Inflammatory macrophage (primary cell): ENCODE data around the gene STIM1.
"Not testable (repeated sequence)": the region's sequence is repeated elsewhere in the genome, so short reads cannot be mapped to it uniquely, and the experiment has no call there.

Source experiments
- DNase-seq, 2 donors: peaks; one replicate each; pipeline ENCODE4 v3.0.0-alpha.2; 2020 to 2022

Gene STIM1

DNA sequence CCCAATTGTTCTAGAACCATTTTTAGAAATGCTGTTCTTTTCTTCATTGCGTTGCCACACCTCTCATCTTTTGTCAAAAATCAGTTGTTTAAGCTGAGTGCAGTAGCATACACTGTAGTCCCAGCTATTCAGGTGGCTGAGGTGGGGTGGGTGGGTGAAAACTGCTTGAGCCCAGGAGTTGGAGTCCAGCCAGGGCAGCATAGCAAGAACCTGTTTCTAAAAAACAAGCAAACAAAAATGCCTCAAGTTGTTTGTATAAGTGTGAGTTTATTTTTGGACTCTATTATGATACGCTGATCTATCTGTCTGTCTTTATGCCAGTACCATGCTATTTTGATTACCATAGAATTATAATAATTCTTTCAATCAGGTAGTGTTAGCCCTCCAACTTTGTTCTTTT is 176.6 kb downstream of the STIM1 start:
- DNase-seq, result no peak

DNA sequence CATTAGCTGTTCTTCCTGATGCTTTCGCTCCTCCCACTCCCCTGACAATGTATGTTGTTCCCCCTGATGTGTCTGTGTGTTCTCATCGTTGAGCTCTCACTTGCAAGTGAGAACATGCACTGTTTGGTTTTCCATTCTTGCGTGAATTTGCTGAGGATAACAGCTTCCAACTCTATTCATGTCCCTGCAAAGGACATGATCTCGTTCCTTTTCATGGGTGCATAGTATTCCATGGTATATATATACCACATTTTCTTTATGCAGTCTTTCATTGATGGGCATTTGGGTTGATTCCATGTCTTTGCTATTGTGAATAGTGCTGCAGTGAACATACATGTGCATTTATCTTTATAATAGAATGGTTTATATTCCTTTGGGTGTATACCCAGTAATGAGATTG is 180.5 kb downstream of the STIM1 start:
- DNase-seq, result no peak

DNA sequence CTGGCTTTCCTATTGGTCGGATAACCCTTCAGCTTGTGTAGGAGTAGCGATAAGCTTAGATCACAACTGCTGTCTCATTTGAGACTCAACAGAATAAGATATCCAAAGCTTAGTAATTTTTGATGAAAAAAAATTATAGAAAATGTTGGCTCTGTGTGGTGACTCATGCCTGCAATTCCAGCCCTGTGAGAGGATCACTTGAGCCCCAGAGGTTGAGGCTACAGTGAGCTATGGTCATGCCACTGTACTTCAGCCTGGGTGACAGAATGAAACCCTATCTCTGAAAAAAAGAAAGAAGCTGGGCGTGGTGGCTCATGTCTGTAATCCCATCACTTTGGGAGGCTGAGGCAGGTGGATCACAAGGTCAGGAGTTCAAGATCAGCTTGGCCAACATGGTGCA is 183.5 kb downstream of the STIM1 start:
- DNase-seq, result no peak

DNA sequence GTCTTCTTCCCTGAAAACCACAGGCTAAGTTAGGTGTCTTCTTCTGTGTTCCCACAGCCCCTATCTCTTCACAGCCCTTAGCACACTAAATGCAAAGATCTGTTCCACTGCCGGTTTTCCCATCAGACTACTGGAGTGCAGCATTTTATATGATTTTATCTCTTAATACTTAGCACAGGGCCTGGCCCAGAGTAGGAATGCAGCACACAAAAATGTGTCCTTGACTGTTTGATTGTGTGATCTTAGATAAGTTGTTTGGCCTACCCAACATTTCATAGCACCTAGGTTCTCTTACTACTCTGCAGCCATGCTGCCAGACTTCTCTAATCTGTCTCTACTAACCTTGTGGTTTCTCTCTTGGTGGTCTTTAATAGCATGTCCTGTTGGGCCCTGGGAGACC is 185.0 kb downstream of the STIM1 start:
- DNase-seq, result no peak

DNA sequence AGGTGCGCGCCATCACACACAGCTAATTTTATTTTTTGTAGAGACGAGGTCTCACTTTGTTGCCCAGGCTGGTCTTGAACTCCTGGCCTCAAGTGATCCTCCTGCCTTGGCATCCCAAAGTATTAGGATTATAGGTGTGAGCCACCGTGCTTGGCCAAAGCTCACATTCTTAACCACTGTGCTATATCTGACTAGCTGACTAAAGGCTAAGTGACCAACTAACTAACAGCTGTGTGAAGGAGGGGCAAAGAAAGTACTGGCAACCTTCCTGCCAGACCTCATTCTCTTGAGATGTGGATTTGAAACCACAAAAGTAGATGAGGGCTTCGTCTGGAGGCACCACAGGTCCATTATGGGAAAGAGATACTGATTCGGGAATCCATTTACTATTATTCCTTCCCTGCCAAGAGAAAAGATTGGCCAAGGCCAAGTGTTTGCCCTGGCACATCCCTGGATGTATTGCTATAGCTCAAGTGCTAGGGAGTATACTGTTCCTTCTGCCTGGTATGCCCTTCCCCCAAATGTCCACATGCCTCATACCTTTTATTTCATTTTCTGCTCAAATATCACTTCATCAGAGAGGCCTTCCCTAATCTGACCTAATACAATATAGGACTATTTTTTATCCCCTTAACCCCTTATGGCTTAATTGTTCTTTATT is 186.4 kb downstream of the STIM1 start:
- no peak for DNase-seq

DNA sequence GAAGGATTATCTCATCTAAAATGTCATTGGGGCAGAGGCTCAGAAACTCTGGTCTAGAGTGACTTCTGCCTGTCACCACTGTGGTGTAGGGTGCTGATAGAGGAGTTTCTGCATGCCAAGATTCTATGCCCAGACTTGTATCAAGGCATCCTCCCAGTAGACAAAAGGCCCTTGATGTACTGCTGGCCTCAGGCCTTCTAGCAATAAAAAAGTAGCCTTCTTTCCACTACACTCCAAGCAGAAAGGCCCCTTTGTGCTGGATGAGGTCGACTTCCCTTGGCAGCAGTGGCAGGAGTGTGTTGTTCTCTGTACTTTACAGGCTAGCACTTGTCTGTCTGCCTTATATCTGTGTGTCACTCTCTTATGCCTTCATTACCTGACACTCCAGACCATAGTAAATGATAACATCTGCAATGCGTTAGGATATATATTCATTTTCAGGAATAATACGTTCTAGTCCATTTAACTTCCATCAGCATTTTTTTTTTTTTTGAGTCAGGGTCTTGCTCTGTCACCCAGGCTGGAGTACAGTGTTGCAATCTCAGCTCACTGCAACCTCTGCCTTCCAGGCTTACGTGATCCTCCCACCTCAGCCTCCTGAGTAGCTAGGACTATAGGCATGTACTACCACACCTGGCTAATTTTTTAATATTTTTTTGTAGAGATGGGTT is 189.6 kb downstream of the STIM1 start:
- DNase-seq, result no peak

DNA sequence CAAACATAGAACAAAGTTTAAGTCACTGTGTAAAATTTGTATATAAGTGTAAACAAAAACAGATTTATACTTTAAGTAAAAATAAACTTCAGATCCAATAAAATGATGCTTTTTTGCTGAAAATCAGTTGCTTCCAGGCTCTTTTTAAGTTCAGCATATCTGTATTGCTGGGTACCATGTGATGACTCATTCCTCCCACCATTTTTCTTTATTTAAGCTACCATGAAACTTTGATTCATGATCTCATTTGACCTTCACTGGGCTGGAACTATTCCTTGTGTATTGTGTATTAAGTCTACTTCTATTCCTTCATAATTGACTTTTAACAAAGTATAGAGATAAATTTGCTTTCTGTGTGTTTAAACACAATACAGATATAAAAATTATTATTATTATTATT is 192.9 kb downstream of the STIM1 start:
- DNase-seq, result peak; percentile 21 to 26

DNA sequence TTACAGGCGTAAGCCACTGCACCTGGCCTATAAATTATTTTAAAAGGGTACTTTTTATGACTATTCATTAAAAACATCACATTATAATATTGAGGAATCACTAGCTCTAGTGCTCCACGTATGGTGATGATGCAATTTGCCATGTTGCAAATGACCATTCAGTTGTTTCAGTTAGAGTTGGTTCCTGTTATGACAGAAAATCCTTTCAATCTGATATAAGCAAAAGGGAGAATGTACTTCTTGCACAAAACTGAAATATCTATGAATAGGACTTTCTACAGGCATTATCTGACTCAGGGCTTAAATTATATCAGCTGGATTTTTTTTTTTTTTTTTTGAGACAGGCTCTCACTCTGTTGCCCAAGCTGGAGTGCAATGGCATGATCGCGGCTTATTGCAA is 193.5 kb downstream of the STIM1 start:
- peak; percentile 85 to 96 for DNase-seq

DNA sequence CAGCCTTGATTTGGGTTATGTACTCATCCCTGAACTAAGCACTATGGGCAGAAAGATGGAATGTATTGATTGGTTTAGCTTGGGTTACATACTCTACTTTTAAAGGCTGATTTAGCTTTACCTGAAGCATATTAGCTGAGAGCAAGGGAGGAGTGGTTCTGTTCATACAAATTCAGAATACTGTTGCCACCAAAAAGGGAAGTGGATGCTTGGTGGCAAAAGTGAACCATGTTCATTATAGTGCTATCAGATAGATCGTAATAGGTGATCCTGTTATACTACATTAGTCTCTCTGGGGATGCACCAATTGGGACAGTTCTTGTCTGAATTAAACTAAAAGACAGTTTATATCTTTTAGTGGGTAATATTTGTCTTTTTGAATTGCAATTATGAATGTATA is 194.7 kb downstream of the STIM1 start:
- no peak for DNase-seq

DNA sequence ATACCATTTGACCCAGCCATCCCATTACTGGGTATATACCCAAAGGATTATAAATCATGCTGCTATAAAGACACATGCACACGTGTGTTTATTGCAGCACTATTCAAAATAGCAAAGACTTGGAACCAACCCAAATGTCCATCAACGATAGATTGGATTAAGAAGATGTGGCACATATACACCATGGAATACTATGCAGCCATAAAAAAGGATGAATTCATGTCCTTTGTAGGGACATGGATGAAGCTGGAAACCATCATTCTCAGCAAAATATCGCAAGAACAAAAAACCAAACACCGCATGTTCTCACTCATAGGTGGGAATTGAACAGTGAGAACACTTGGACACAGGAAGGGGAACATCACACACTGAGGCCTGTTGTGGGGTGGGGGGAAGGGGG is 197.7 kb downstream of the STIM1 start:
- not testable (repeated sequence) for DNase-seq

DNA sequence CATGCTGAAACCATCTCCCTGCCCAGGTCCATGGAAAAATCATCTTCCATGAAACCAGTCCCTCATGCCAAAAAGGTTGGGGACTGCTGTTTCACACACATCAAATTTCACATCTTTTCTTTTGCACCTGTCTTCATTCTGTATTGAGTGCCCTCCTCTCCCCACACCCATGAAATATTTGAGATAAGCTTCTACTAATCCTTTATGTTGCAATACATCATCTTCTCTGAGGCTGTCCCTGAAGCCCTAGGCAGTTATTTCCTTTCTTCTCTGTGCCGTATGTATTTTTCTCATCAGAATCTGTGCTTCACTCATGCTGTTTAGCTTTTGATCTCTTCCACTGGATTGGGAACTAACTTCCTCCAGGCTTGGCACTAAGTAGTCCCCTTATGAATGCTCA is 199.2 kb downstream of the STIM1 start:
- DNase-seq, result no peak

DNA sequence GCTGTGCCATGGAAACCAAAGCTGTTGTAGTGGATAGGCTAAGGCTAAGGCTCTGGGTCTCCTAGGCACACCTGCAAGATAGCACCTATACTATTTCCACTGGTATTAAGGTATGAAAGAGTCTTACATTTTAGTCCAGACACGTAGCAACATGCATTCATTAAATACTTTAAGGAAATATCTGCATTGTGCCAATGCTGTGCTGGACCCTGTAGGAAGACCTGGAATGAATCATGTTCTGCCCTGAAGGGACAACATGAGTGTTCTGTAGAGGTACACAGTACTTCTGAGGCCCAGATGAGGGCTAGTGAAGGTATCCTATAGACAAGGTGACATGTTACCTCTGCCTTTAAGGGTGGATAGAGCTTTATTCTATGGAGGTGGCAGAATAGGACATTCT is 204.0 kb downstream of the STIM1 start:
- no peak for DNase-seq

DNA sequence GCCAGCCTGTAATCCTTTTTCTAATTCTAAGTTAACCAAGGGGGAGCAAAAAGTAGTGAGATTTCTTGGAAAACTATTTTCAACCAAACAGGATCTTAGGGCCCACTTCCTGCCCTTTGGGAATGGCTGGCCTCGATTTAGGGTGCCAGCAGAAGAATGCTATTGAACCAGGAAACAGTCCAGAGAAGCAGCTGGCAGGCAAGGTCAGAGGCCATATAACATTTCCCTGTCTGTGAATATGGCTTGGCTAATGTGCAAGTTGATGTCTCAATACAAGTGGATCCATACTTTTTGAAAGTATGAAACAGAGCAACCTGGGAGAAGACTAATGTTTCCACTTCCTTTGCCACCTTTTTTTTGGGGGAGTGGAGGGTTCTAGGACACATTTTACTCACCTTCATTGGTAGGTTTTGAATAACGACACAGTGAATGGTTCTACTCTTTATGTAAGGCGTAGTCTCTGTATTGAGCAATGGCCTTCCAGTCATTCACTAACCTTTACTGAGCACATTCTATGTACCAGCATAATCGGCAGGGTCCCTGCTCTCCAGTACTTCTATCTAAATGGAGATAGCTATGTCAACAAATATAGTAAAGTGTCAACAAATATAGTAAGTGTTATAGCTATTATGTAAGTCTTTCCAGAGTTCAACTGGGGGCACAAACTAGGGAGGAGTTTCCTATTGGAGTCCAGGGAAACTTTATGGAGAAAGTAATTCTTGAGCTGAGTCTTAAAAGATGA is 204.9 kb downstream of the STIM1 start:
- no peak for DNase-seq

DNA sequence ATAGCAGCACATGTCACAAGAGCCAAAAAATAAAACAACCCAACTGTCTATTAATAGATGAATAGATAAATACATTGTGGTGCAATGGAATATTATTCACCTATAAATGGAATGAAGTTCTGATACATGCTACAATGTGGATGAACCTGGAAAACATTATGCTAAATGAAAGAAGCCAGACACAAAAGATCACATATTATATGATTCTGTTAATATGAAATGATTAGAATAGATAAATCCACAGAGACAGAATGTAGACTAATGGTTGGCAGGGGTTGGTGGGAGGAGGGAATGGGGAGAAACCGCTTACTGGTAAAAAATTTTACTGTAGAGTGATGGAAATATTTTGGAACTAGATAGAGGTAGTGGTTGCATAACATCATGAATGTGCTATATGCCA is 206.2 kb downstream of the STIM1 start:
- DNase-seq, result no peak

DNA sequence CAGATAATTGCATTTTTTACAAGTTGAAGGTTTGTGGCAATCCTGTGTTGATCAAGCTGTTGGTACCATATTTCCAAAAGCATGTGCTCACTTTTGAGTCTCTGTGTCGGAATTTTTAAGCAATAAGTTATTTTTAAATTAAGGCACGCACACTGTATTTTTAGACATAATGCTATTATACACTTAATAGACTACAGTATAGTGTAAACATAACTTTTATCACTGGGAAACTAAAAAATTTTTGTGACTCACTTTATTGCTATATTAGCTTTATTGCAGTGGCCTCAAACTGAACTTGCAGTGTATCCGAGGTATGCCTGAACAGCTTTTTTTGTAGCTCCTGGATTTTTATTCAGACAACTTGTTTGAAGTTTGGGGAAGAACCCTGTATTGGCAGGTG is 207.9 kb downstream of the STIM1 start:
- DNase-seq, result no peak

DNA sequence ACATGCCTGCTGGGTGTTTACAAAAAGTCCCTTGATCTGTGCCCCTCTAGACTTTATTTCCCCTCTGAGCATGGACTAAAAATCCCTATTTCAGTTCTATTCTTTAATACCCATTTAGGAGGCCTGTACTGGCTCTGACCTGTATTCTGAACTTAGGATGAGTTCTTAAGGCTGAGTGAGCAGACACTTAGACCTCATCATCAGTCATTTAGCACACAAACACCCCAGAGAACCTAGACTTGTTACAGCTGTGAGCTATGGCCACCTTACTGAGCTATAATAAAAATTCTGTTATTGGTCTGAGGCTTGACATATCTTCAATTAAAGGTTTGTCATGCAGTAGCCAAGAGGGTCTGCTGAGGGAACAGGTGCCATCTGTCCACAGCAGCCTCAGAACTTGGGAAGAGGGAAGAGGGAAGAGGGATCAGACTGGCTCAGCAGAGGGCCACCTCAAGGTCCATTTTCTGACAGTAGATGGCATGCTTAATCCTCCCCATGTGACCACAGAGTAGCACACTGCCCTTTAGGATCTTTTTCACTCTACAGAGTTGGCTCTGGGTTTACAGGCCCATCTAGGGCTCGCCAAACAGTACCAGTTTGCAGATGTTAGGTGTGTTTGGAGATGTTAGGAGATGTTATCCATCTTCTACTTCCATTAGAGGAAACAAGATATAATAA is 209.0 kb downstream of the STIM1 start:
- DNase-seq, result no peak

DNA sequence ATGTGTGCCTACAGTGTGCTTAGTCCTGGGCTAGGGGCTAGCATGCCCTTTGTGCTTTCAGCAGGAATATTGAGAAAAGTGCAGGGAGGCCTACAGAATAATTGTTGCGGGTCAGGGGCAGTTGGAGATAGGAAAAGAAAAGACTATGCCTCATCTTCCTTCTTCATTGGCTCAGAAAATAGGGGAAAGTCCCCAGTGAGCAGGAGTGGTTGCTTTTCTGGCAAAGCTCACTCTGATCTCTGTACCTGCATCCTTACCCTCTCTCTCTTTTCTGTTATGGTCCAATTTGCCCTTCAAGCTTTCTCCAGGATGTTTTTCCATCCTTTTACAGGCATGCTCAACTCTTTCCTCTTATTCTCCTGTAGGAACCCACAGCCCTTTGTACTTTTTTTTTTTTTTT is 209.6 kb downstream of the STIM1 start:
- DNase-seq, result no peak

DNA sequence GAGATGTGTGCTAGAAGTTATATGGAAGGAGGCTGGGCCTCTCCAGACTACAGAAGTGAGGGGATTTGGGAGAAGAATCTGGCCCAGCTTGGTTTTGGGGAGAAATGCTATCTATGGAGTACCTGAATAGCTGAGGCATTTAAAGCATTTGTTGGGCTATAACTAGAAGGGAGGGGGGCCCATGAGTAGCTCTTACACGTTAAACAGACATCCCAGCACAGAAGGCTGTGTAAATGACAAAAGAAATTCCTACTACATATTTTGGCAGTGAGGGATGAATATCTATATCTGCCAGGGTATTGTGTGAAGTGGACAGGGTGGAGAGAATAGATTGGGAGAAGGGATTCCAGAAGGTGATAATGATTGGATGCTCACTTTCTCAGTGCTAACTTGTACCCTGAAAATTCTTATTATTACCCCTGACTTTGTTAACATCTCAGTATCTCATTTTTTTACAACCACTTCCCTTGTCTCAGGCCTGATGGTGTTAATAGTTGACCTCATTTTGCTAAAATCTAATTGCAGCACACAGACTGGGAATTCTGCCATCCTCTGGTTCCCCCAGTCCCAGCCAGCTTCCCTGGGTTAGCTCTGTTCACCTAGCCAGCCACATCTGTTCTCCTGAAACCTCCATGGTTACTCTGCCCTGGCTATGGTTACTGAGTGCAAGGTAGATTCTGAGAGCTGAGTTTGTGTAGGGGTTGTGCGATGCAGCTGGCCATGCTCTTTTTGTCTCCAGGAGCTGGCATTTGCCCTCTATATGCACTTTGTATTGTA is 210.3 kb downstream of the STIM1 start:
- DNase-seq, result no peak

DNA sequence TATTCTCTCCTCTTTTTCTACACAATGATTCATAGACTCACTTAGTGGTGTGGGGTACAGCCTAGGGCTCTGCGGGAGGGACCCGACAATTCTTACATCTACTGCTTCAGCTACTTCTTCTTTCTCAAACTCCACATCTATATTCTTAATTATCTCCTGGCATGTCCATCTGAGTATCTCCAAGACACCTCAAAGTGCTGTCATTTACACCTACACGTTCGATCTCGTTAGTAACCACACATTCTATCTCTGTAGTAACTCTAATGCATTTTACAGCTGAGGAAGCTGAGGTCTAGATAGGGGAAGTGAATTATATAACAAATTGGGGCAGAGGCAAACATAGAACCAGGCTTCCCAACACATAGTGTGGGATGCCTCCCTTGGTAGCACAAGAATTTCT is 211.4 kb downstream of the STIM1 start:
- DNase-seq, result peak; percentile 69 to 83

DNA sequence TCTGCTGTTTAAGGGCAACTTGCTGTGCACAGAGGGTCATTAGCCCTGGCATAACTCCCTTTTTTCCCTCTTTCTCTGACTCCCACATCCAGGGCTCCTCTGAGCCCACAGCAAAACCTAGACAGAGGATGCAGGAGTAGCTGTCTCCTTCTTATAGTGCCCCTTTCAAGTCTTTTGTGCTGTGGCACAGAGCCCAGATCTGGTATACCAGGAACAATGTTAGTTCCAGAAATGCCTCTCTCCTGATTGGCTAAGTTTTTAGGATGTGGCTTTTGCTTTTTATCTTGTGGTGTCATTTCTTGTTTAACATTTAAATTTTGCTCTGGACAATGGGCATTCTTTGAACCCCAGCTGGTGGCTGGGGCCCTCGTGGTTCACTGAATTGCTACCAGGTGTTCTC is 213.5 kb downstream of the STIM1 start:
- peak; percentile 41 to 50 for DNase-seq

DNA sequence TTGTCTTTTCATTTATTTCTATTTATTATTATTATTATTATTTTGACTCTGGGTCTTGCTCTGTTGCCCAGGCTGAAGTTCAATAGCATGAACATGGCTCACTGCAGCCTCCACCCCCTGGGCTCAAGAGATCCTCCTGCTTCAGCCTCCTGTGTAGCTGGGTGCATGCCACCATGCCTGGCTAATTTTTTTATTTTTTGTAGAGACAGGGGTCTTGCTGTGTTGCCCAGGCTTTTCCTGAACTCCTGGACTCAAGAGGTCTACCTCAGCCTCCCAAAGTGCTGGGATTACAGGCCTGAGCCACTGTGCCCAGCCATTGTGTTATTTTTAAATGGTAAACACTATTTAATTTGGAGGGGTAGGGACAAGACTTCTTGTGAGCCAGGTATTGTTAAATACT is 215.9 kb downstream of the STIM1 start:
- no peak for DNase-seq

DNA sequence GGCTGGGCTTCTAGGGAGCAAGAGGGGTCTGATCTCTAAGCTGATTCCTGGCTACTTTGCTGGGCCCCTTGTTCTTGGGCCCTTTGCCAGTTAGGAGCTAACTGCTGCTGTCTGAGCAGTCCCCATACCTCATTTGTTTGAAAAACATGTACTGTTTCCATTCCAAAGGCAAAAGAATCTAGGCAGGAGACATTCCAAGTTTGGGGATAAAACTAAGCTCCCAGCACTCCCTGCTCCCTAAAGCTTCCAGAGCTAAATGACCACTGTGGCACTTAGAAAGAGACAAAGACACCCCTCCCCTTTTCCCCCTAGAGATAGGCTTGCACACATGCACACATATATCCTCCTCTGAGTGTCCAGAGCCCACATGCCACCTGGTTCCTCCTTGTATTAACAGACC is 216.4 kb downstream of the STIM1 start:
- DNase-seq, result no peak
